ENCODE measurements around the gene NFIL3. TPM values are rescaled to one million over a fixed set of nuclear protein-coding genes. Genes with fewer than 3 reads are reported as not detected.

The NFIL3 gene
- total RNA-seq, 1 experiment from 2014 or later: 9.3 TPM

GRCh38 chr9:91426123-91426745 is 2.6 kb upstream of the NFIL3 start:
- POLR2A ChIA-PET (ENCODE audit: unreplicated experiment): interaction anchor here (0.5 to 0.6 kb wide), 2 partner anchors 159 to 461 kb away, joined by 6 to 7 read pairs; no protein-coding TSS in a partner anchor
- DNase-seq: peak in 1 of 2 experiments; percentile 63
- BruUV-seq (replicated peaks): no TSS peak

GRCh38 chr9:91425271-91425670 is 1.6 kb upstream of the NFIL3 start:
- Histone ChIP-seq H3K4me1 (replicated peaks; ENCODE audit: insufficient read depth) (peaks cover 29% of the 10 kb centered on the region), H3K27ac (no peak overlapping the region), H3K79me2 (ENCODE audit: low read depth) (peaks cover 29% of the 10 kb centered on the region), H3F3A (ENCODE audit: insufficient read depth, low read depth) (peaks cover 32% of the 10 kb centered on the region), H4K20me1 (ENCODE audit: insufficient read depth) (no peaks in the 10 kb centered on the region), H3K9me2 (ENCODE audit: insufficient read depth) (no peaks in the 10 kb centered on the region), H3K4me2 (peak overlapping the region; percentile 79; the same call in 1 of the 2 replicates), H3K36me3 (ENCODE audit: low read depth) (no peaks in the 10 kb centered on the region), H3K27me3 (ENCODE audit: insufficient read depth, low read depth) (no peaks in the 10 kb centered on the region), H3K9me3 (ENCODE audit: insufficient read depth, low read depth) (no peaks in the 10 kb centered on the region), H3K4me3 (no peak overlapping the region), H2AFZ (no peak overlapping the region)
- TF ChIP-seq EZH2 (IDR thresholded peaks at IDR 0.05; ENCODE audit: low read depth) (no peak), CTCF (conservative IDR thresholded peaks at IDR 0.05) (no peak)
- ChIA-PET CTCF (interaction anchor here (0.6 kb wide), 1 partner anchor 66 kb away, joined by 5 read pairs; no protein-coding TSS in a partner anchor), POLR2A (ENCODE audit: unreplicated experiment) (no interaction called here)
- no peak for DNase-seq
- BruUV-seq (replicated peaks): no TSS peak
- intact Hi-C loops (cut with micrococcal nuclease; ENCODE audit: unreplicated experiment): no loop called here

More at GRCh38 chr9:91426123-91426745, 2.6 kb upstream of the NFIL3 start:
- H3K4me3 ChIP-seq: no peak overlapping the region
- CTCF ChIA-PET: interaction anchor here (0.6 to 1.7 kb wide), 9 partner anchors 29 to 513 kb away, joined by 3 to 23 read pairs (median 4); no protein-coding TSS in a partner anchor
- peaks cover 23% of the 10 kb centered on the region for H3K4me1 ChIP-seq (replicated peaks; ENCODE audit: insufficient read depth)
- no peaks in the 10 kb centered on the region for H4K20me1 ChIP-seq (ENCODE audit: insufficient read depth)
- no peaks in the 10 kb centered on the region for H3K36me3 ChIP-seq (ENCODE audit: low read depth)
- H3K4me2 ChIP-seq: no peak overlapping the region
- no peaks in the 10 kb centered on the region for H3K9me3 ChIP-seq (ENCODE audit: insufficient read depth, low read depth)
- H3K9me2 ChIP-seq (ENCODE audit: insufficient read depth): no peaks in the 10 kb centered on the region
- TF ChIP-seq EZH2 (IDR thresholded peaks at IDR 0.05; ENCODE audit: low read depth): no peak
- TF ChIP-seq CTCF (conservative IDR thresholded peaks at IDR 0.05): peak; percentile 66
- H3K27me3 ChIP-seq (ENCODE audit: insufficient read depth, low read depth): no peaks in the 10 kb centered on the region
- no peak overlapping the region for H2AFZ ChIP-seq
- intact Hi-C loops (cut with micrococcal nuclease; ENCODE audit: unreplicated experiment): loop anchor here (1.0 to 2.0 kb wide), 3 partner anchors 233 to 511 kb away; no protein-coding TSS in a partner anchor
- H3F3A ChIP-seq (ENCODE audit: insufficient read depth, low read depth): peaks cover 25% of the 10 kb centered on the region
- H3K27ac ChIP-seq: no peak overlapping the region
- H3K79me2 ChIP-seq (ENCODE audit: low read depth): peaks cover 20% of the 10 kb centered on the region

DNA sequence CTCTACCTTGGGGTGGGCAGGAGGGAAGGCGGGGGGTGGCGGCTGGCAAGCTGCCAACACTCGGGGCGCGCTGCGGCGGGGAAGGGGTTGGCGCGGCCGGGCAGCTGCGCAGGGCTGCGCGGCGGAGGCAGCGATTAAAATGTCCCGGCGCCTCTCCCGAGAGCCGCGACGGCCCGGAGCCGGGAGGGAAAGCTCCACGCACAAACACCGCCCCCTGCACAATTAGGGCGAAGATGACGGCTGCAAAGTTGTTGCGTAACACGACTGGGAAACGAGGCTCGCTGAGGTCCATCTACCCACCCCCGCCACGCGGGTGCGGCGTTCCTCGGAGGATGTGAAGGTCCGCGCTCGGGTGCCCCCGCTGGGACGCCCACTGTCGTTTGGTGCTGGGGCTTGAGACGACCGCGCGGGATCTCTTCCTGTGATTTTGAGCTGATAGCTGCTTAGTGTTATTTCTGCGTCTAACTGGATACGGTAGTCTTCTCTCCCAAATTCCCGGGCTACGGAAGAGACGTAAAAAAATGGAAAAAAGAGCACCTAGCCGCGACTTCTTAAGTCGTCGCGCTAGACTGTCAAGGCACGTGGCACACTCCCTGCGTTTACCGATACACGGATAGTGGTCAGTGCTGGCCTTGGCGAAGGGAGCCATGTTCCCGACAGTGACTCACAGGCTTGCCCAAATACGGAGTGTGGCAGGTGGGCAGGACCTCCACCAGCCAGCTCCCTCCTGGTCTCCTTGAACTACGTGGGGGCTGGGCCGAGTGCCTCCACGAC is 958 bp upstream of the NFIL3 start:
- Histone ChIP-seq H3K27ac (peak overlapping the region; percentile 70), H3F3A (ENCODE audit: insufficient read depth, low read depth) (peaks cover 39% of the 10 kb centered on the region), H3K79me2 (ENCODE audit: low read depth) (peaks cover 36% of the 10 kb centered on the region), H3K4me1 (replicated peaks; ENCODE audit: insufficient read depth) (peaks cover 36% of the 10 kb centered on the region), H3K4me2 (peak overlapping the region; percentile 79), H3K36me3 (ENCODE audit: low read depth) (no peaks in the 10 kb centered on the region), H3K9me2 (ENCODE audit: insufficient read depth) (no peaks in the 10 kb centered on the region), H4K20me1 (ENCODE audit: insufficient read depth) (no peaks in the 10 kb centered on the region), H3K9me3 (ENCODE audit: insufficient read depth, low read depth) (no peaks in the 10 kb centered on the region), H2AFZ (peak overlapping the region; percentile 84), H3K27me3 (ENCODE audit: insufficient read depth, low read depth) (no peaks in the 10 kb centered on the region), H3K4me3 (peak overlapping the region; percentile 90)
- DNase-seq: peak; percentile 52 to 62
- ChIA-PET POLR2A (ENCODE audit: unreplicated experiment) (interaction anchor here (0.6 kb wide), 3 partner anchors 362 to 1793 kb away, joined by 4 to 6 read pairs (median 4); no protein-coding TSS in a partner anchor), CTCF (interaction anchor here (0.6 to 1.1 kb wide), 2 partner anchors 64 to 65 kb away, joined by 3 to 5 read pairs; no protein-coding TSS in a partner anchor)
- BruUV-seq (replicated peaks): TSS peak; percentile 67
- TF ChIP-seq CTCF (conservative IDR thresholded peaks at IDR 0.05) (no peak), EZH2 (IDR thresholded peaks at IDR 0.05; ENCODE audit: low read depth) (no peak)
- intact Hi-C loops (cut with micrococcal nuclease; ENCODE audit: unreplicated experiment): loop anchor here (1.0 to 5.0 kb wide), 2 partner anchors 112 to 423 kb away; no protein-coding TSS in a partner anchor

Data from PC-9 (cell line).